H1 (cell line): ENCODE measurements around the gene EGR2. TPM values are rescaled to one million over a fixed set of nuclear protein-coding genes. Genes with fewer than 3 reads are reported as not detected.

ENCODE experiments used
- CTCF ChIA-PET: fragments of 300-600 bp; sonication (Branson Sonifier 250); formaldehyde crosslinking; loops from one replicate; lab custom pipeline; 2021; ENCODE audit not compliant: partially characterized antibody; lab: Charles Lee
- POLR2A ChIA-PET: fragments of 300-600 bp; sonication (Branson Sonifier 250); formaldehyde crosslinking; loops from one replicate; lab custom pipeline; 2021; ENCODE audit warnings: inconsistent platforms; ENCODE audit not compliant: partially characterized antibody; lab: Charles Lee
- DNase-seq, 2 experiments: peaks; one replicate each; pipeline versions ENCODE4 v3.0.0 to v3.0.0-alpha.2; 2010 to 2022; ENCODE audit warnings: low spot score in 2 of 2, low read depth in 1 of 2, mixed read lengths in 1 of 2
- FAIRE-seq: peaks from 2 replicates; lab custom pipeline; 2011; peaks lifted over from hg19 to GRCh38; lab: Jason Lieb, UNC
- H2AFZ ChIP-seq: 2 replicates; pipeline ENCODE4 v1.8.1; 2012; ENCODE audit warnings: low read length, inconsistent platforms
- H2AK5ac ChIP-seq: 2 replicates; pipeline ENCODE4 v1.6.1; 2013; ENCODE audit warnings: low read depth, low read length
- H2BK120ac ChIP-seq: replicated peaks from 2 replicates; pipeline ENCODE3; 2013; ENCODE audit warnings: low read depth, low read length, inconsistent platforms
- H2BK12ac ChIP-seq: 2 replicates; pipeline ENCODE4 v1.6.1; 2013; ENCODE audit warnings: low read depth, low read length
- H2BK15ac ChIP-seq: 2 replicates; pipeline ENCODE4 v1.6.1; 2013; ENCODE audit warnings: low read length
- H2BK20ac ChIP-seq: 2 replicates; pipeline ENCODE4 v1.6.1; 2013; ENCODE audit warnings: low read length
- H2BK5ac ChIP-seq: 2 replicates; pipeline ENCODE4 v1.6.1; 2013; ENCODE audit warnings: low read depth, low read length
- H3K14ac ChIP-seq: 2 replicates; pipeline ENCODE4 v1.6.1; 2013; ENCODE audit warnings: inconsistent platforms; ENCODE audit not compliant: insufficient read length
- H3K18ac ChIP-seq: 2 replicates; pipeline ENCODE4 v1.6.1; 2013; ENCODE audit warnings: low read length; ENCODE audit errors: extremely low read depth
- H3K23ac ChIP-seq: 2 replicates; pipeline ENCODE4 v1.6.1; 2013; ENCODE audit warnings: inconsistent platforms; ENCODE audit not compliant: insufficient read length
- H3K23me2 ChIP-seq: 2 replicates; pipeline ENCODE4 v1.6.1; 2013; ENCODE audit warnings: low read depth, low read length
- H3K27ac ChIP-seq: 2 replicates; pipeline ENCODE4 v1.6.1; 2011; ENCODE audit warnings: low read depth, low read length, inconsistent platforms
- H3K27me3 ChIP-seq, 4 experiments: replicated peaks in 1 of 4; 1 replicate in 1 of 4; 2 replicates in 3 of 4; pipeline versions ENCODE4 v1.6.1 to v1.8.1; 2011 to 2013; ENCODE audit warnings: low read length in 3 of 4, mild to moderate bottlenecking in 3 of 4, inconsistent platforms in 2 of 4, mixed read lengths in 2 of 4, moderate library complexity in 1 of 4; ENCODE audit not compliant: control insufficient read depth in 3 of 4, insufficient read depth in 3 of 4; ENCODE audit errors: extremely low read depth in 1 of 4
- H3K36me3 ChIP-seq, 4 experiments: 2 replicates each; pipeline versions ENCODE4 v1.6.1 to v1.8.1; 2011 to 2013; ENCODE audit warnings: mild to moderate bottlenecking in 4 of 4, low read length in 3 of 4, moderate library complexity in 2 of 4, control low read depth in 1 of 4, inconsistent platforms in 1 of 4; ENCODE audit not compliant: insufficient read depth in 4 of 4, control insufficient read depth in 2 of 4
- H3K4ac ChIP-seq: replicated peaks from 2 replicates; pipeline ENCODE3; 2013; ENCODE audit warnings: low read length, low read depth, mixed read lengths, inconsistent platforms; ENCODE audit not compliant: insufficient read length
- H3K4me1 ChIP-seq, 4 experiments: replicated peaks in 1 of 4; 1 replicate in 1 of 4; 2 replicates in 3 of 4; pipeline versions ENCODE4 v1.6.1 to v1.8.1; 2011 to 2013; ENCODE audit warnings: low read length in 3 of 4, inconsistent platforms in 2 of 4, mixed read lengths in 1 of 4; ENCODE audit not compliant: insufficient read depth in 4 of 4, control insufficient read depth in 3 of 4
- H3K4me2 ChIP-seq, 2 experiments: 2 replicates each; pipeline versions ENCODE4 v1.6.1 to v1.8.1; 2011 to 2013; ENCODE audit warnings: low read depth in 2 of 2, low read length in 2 of 2, control low read depth in 1 of 2, inconsistent platforms in 1 of 2, mild to moderate bottlenecking in 1 of 2; ENCODE audit not compliant: insufficient read depth in 1 of 2
- H3K4me3 ChIP-seq, 4 experiments: fragments of 200-600, 300-600 bp in 1 of 4; sonication (generic), shearing (Covaris generic), sonication (Bioruptor Twin) in 1 of 4; 2 replicates each; pipeline versions ENCODE4 v1.5.1 to v1.8.1; 2011 to 2016; ENCODE audit warnings: low read length in 4 of 4, low read depth in 3 of 4, control low read depth in 2 of 4, inconsistent platforms in 2 of 4, mild to moderate bottlenecking in 2 of 4, mixed read lengths in 1 of 4, moderate library complexity in 1 of 4; ENCODE audit not compliant: insufficient read depth in 2 of 4; ENCODE audit errors: extremely low read depth in 1 of 4
- H3K56ac ChIP-seq: replicated peaks from 2 replicates; pipeline ENCODE3; 2013; ENCODE audit warnings: low read depth, mild to moderate bottlenecking, mixed read lengths, low read length, inconsistent platforms; ENCODE audit not compliant: insufficient read length
- H3K79me1 ChIP-seq: 2 replicates; pipeline ENCODE4 v1.6.1; 2013; ENCODE audit warnings: low read depth, low read length, control low read depth
- H3K79me2 ChIP-seq, 2 experiments: 2 replicates each; pipeline versions ENCODE4 v1.6.1 to v1.8.1; 2012 to 2013; ENCODE audit warnings: low read length in 2 of 2, mild to moderate bottlenecking in 2 of 2, inconsistent platforms in 1 of 2; ENCODE audit not compliant: insufficient read depth in 2 of 2, control insufficient read depth in 1 of 2
- H3K9ac ChIP-seq, 4 experiments: replicated peaks in 1 of 4; 1 replicate in 1 of 4; 2 replicates in 3 of 4; pipeline versions ENCODE4 v1.6.1 to v1.8.1; 2011 to 2013; ENCODE audit warnings: low read depth in 3 of 4, low read length in 3 of 4, control low read depth in 2 of 4, mild to moderate bottlenecking in 2 of 4, moderate library complexity in 2 of 4, inconsistent platforms in 1 of 4; ENCODE audit errors: extremely low read depth in 1 of 4
- H3K9me3 ChIP-seq, 2 experiments: 2 replicates each; pipeline versions ENCODE4 v1.6.1 to v1.8.1; 2012 to 2013; ENCODE audit warnings: mild to moderate bottlenecking in 2 of 2, moderate library complexity in 2 of 2, control low read depth in 1 of 2, inconsistent platforms in 1 of 2, low read depth in 1 of 2, low read length in 1 of 2, mixed read lengths in 1 of 2; ENCODE audit not compliant: insufficient read depth in 2 of 2
- H4K20me1 ChIP-seq, 2 experiments: replicated peaks in 1 of 2; 2 replicates each; pipeline versions ENCODE3 to v1.8.1; 2011 to 2013; ENCODE audit warnings: inconsistent platforms in 2 of 2, low read length in 2 of 2, mild to moderate bottlenecking in 1 of 2; ENCODE audit not compliant: insufficient read depth in 2 of 2, control insufficient read depth in 1 of 2
- H4K5ac ChIP-seq: 2 replicates; pipeline ENCODE4 v1.6.1; 2013; ENCODE audit warnings: low read length, low read depth, mixed read lengths, inconsistent platforms; ENCODE audit not compliant: insufficient read length
- H4K8ac ChIP-seq: 2 replicates; pipeline ENCODE4 v1.8.0; 2013; ENCODE audit warnings: mild to moderate bottlenecking, moderate library complexity, low read length, inconsistent platforms; ENCODE audit not compliant: insufficient read depth; ENCODE audit errors: extremely low read depth
- H4K91ac ChIP-seq: replicated peaks from 2 replicates; pipeline ENCODE3; 2013; ENCODE audit warnings: low read length, mixed read lengths, inconsistent platforms; ENCODE audit not compliant: insufficient read length
- ATF3 ChIP-seq: IDR thresholded peaks from 2 replicates; pipeline ENCODE4 v1.6.1; 2011; ENCODE audit warnings: low read depth, mild to moderate bottlenecking, low read length; ENCODE audit not compliant: insufficient read depth
- HDAC2 ChIP-seq, 2 experiments: fragments of 300-600 bp in 1 of 2; sonication (generic) in 1 of 2; IDR thresholded peaks; 2 replicates each; pipeline ENCODE4 v1.6.1; 2011 to 2012; ENCODE audit warnings: low read depth in 2 of 2, low read length in 2 of 2, mild to moderate bottlenecking in 2 of 2, moderate library complexity in 2 of 2, borderline replicate concordance in 1 of 2, inconsistent platforms in 1 of 2
- JUND ChIP-seq: IDR thresholded peaks from 2 replicates; pipeline ENCODE4 v1.6.1; 2011; ENCODE audit warnings: mild to moderate bottlenecking, improper control_type of control experiment, low read length
- KDM4A ChIP-seq: IDR thresholded peaks from one replicate; pipeline ENCODE4 v1.7.1; 2012; ENCODE audit warnings: low read depth, mild to moderate bottlenecking, moderate library complexity, low read length, inconsistent platforms; ENCODE audit not compliant: severe bottlenecking
- KDM5A ChIP-seq: fragments of 200-600 bp; IDR thresholded peaks from 2 replicates; pipeline ENCODE4 v1.7.1; 2012; ENCODE audit warnings: mild to moderate bottlenecking, low read length, inconsistent platforms, mixed read lengths
- MAX ChIP-seq: IDR thresholded peaks from 2 replicates; pipeline ENCODE4 v1.6.1; 2012; ENCODE audit warnings: inconsistent platforms
- RXRA ChIP-seq: IDR thresholded peaks from 2 replicates; pipeline ENCODE4 v1.6.1; 2011; ENCODE audit warnings: low read depth, mild to moderate bottlenecking, low read length, moderate library complexity; ENCODE audit not compliant: insufficient read depth
- TBP ChIP-seq: IDR thresholded peaks from 2 replicates; pipeline ENCODE4 v1.6.1; 2011; ENCODE audit warnings: low read depth, low read length, improper control_type of control experiment
- YY1 ChIP-seq: IDR thresholded peaks from 2 replicates; pipeline ENCODE4 v1.6.1; 2011; ENCODE audit warnings: low read depth, mild to moderate bottlenecking, low read length
- WGBS, 2 experiments: shearing (Covaris generic) in 1 of 2; methylation state at CpG; one replicate each; pipeline versions ENCODE4 v1.1.6 to v1.1.7; 2013 to 2015; ENCODE audit warnings: low lambda C conversion rate in 2 of 2, mixed read lengths in 2 of 2, inconsistent platforms in 1 of 2, low coverage in 1 of 2, missing lambda C conversion rate in 1 of 2; ENCODE audit not compliant: insufficient replicate concordance in 2 of 2, insufficient coverage in 1 of 2, insufficient read length in 1 of 2; ENCODE audit errors: extremely low coverage in 1 of 2, missing lambda C conversion rate in 1 of 2; 5-methylcytosine and 5-hydroxymethylcytosine counted together
- polyA plus RNA-seq, 7 experiments: library from polyadenylated mRNA; depleted of rRNA in 3 of 7; stranded (reverse) in 5 of 7; unstranded in 2 of 7; fragments of >200 nt in 5 of 7; fragments of 200-250 nt in 2 of 7; gene quantifications; 1 replicate in 5 of 7; 2 replicates in 1 of 7; 4 replicates in 1 of 7; pipeline versions ENCODE4 v1.2.1 to v1.2.3, GENCODE V29; 2011 to 2013; ENCODE audit warnings: missing spikeins in 2 of 7, mixed read lengths in 2 of 7
- total RNA-seq: library from RNA; stranded (reverse); fragmentation: NEBNext Ultra II Directional; extraction: Animal tissue kit (Norgen Biotek cat#: 25700); gene quantifications from 2 replicates; pipeline ENCODE4 v1.2.1, GENCODE V29; 2021

The EGR2 gene
- total and polyA plus RNA-seq, 2 of the 8 experiments (the other 6 are each of a cell fraction or from before 2014, with no cell fraction given) = 1.3 to 2.1 TPM

GRCh38 chr10:62850646-62851045, 34.5 kb upstream of the EGR2 start:
- Histone ChIP-seq H4K20me1 (no peaks in the 10 kb centered on the region), H3K4me1 (no peaks in the 10 kb centered on the region), H3K79me2 (no peaks in the 10 kb centered on the region), H3K4ac (no peak overlapping the region), H3K27me3 (no peaks in the 10 kb centered on the region), H3K4me3 (no peak overlapping the region), H4K5ac (no peak overlapping the region), H4K91ac (no peak overlapping the region), H3K14ac (no peak overlapping the region), H2BK12ac (no peak overlapping the region), H3K23ac (no peak overlapping the region), H4K8ac (no peak overlapping the region), H3K4me2 (no peak overlapping the region), H2BK120ac (no peak overlapping the region), H3K56ac (no peak overlapping the region), H2BK15ac (no peak overlapping the region), H3K27ac (no peak overlapping the region), H2BK20ac (no peak overlapping the region), H2BK5ac (no peak overlapping the region), H3K23me2 (no peaks in the 10 kb centered on the region), H3K18ac (no peak overlapping the region), H2AFZ (no peak overlapping the region), H3K9ac (no peak overlapping the region), H3K36me3 (no peaks in the 10 kb centered on the region), H3K9me3 (no peaks in the 10 kb centered on the region)
- ChIA-PET POLR2A (no interaction called here), CTCF (interaction anchor here (0.6 to 4.6 kb wide), 11 partner anchors 8 to 388 kb away, joined by 3 to 23 read pairs (median 5); no protein-coding TSS in a partner anchor)
- 93% methylated on average over 3 of the region's 3 CpGs; no CpG with 5 or more reads in 1 of the 2 experiments for WGBS, 2 experiments
- DNase-seq (no peak), FAIRE-seq (no peak)
- TF ChIP-seq YY1 = no peak
- no peak for TF ChIP-seq KDM5A
- TF ChIP-seq JUND = no peak
- no peak for TF ChIP-seq ATF3
- TF ChIP-seq TBP = no peak
- no peak for TF ChIP-seq KDM4A
- TF ChIP-seq RXRA = no peak
- TF ChIP-seq MAX = no peak
- no peak for TF ChIP-seq HDAC2 (IDR thresholded peaks at IDR 0.05; ENCODE audit: borderline replicate concordance in 1 of 2, low read depth in 2 of 2, low read length in 2 of 2)
- TF ChIP-seq, all 59 proteins: peak for 0
- Histone ChIP-seq H3K79me1 (no peaks in the 10 kb centered on the region), H2AK5ac (no peak overlapping the region)
